Kidney glomerular epithelial cell (primary cell): ENCODE data around the gene WDR76.
"Not testable (repeated sequence)": the region's sequence is repeated elsewhere in the genome, so short reads cannot be mapped to it uniquely, and the experiment has no call there.

ENCODE experiments used
- DNase-seq: peaks from one replicate; lab custom pipeline; 2025; lab: John Stamatoyannopoulos, UW

WDR76 gene

DNA sequence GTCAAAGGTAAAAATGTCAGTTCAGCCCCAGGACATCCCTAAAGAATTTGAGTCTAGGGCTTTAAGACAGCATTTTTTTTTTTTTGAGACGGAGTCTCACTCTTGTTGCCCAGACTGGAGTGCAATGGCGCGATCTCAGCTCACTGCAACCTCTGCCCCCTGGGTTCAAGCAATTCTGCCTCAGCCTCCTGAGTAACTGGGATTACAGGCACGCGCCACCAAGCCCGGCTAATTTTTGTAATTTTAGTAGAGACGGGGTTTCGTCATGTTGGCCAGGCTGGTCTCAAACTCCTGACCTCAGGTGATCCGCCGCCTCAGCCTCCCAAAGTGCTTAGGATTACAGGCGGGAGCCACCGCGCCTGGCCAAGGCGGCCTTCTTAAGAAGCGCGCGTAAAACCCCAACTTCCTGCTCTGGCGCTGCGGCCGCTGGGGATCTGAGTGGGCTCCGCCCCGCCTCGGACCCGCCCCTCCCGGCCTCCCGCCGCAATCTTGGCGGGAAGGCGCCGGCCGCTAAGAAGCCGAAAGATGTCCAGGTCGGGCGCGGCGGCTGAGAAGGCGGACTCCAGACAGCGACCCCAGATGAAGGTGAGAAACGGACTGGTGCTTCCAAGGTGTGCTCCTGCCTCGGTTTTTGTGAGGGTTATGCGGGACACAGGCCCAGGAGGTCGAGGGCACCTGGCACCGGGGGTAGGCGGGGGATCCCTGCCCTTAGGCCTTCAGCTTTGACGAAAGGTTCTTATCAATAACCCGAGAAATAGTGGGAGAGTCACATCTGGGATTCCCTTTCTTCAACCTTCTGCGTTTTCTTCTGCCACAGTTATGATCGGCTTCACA, at the start of gene WDR76:
TSS of gene WDR76 (plus strand) at position 495 of the 834 bp plus-strand sequence. CDS start at position 526, 31 bp downstream.
- DNase-seq, result peak; percentile 45

DNA sequence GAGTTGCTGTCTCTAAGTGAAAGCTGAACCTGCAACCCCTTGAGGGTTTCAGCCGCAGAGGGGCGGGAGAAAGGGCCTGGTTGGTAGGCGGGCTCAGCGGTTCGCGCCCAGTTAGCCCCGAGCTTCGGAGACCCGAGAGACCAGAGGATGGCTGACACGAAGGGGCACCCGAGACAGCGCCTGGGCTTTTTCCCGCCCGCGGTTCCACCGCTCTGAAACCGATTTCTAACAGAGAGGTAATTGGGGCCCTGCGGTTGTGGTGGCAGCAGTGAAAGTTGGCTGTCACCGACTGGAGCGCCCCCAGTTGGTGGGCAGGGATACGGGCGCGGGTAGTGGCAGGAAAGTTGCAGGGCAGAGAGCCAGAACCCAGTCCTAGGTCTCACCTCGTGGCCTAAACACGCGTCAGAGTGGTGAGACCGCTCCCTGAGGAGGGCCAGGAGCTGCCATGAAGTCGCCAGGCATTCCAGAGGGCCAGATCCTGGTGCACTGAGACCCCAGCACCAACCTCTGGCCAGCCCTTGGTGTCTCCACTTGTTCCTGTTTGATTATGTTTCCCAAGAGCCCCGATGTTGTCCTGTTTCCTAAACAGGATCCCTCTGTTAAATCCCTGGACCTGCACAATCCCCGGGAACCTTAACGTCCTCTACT, 49.4 kb upstream of the WDR76 start:
- DNase-seq, result peak; percentile 75

DNA sequence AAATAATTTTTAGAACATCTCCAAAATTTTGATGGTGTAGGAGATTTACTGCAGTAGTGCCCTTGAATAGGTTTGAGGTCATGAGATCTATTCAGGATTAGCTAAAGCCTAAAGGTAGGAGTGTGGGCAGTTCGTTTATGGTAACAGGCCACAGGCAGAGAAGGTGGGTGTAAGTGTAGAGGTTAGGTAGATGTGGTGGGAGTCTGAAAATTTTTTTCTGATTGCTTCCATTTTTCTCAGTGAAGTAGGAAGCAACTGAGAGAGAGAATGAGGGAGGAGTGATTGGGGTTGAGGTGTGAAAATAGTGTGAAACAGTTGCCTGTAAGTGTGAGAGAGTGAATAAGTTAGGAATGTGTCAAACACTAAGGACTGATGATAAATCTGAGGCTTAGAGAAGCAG, 47.8 kb upstream of the WDR76 start:
- no peak for DNase-seq

DNA sequence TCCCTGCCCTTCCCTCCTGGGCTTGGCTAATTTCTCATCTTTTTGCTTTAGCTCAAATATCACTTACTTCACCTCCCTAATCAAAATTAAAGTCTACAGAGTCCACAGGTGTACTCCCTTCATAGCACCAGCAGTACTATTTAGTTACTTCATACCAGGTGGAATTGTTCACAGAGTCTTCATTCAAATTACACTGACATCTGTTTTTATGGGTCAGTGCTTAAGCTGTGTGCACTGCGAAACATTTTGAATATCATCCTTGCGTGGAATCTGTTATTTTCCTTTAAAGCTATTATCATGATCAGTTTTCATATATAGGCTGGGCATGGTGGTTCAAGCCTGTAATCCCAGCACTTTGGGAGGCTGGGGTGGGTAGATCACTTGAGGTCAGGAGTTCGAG, 37.4 kb upstream of the WDR76 start:
- DNase-seq, result no peak

DNA sequence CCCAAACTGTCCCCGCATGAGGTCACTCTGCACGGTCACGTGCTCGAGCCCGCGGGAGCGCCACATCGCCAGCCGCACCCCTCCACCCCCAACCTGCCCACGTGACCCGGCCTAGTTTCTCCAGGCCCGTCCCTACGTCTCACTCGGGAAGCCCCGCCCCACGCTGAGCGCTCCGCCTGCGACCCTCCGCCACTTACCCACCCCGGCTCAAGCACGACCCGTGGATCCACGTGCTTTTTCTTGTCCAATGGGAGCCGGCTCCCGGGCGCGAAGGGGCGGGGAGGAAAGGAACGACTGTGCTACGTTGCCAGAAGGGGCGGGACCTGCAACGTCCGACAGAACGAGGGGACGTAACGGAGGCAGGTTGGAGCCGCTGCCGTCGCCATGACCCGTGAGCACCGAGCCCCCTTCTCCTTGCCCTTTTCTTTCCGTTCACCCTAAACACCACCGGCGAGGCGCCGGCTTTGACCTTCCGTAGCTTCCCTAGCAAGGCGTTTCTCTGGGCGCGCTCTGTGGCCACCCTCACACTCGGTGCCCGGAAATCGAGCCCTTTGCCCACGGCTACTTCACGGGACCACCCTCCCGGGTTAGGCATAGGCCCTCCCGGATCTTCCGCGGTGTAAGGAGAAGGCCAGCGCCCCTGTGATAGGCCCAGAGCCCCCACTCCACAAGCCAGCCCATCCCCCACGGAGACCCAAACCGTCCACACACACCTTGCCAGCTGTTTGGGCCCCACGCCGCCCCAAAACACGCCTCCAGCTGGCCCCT, 34.6 kb upstream of the WDR76 start, which contains the start of gene SERF2:
TSS of gene SERF2 (plus strand) at position 328 of the 768 bp plus-strand sequence. CDS start at position 385, 57 bp downstream.
- DNase-seq, result peak; percentile 94

DNA sequence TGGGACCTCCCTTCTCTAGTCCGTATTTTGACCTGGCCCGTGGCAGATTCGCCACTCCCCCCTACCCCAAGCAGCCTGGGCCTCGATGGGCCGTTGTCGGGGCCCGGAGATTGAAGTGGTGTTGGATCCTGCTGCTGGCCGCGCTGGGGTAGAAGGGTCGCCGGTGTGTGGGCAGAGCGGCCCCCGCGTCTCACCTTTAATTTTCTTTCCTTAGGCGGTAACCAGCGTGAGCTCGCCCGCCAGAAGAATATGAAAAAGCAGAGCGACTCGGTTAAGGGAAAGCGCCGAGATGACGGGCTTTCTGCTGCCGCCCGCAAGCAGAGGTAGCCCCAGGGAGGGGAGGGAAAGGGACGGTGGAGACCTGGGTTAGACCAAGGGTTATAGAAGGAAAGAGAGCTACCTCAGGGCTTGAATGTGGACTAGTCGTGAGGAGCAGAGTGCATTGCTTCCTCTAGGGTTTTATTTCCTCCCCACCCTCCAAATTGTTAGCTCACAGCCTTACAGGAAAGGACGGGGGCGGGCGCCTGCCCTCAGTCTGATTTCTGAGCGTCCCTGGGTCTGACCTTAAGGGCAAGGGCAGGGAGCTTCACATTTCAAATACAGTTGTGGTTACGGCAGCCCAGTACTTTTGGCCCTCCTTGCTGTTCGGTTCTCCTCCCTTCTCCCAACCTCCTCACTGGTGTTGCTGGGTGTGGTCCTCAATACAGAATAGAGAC, 33.9 kb upstream of the WDR76 start:
- peak; percentile 26 for DNase-seq

DNA sequence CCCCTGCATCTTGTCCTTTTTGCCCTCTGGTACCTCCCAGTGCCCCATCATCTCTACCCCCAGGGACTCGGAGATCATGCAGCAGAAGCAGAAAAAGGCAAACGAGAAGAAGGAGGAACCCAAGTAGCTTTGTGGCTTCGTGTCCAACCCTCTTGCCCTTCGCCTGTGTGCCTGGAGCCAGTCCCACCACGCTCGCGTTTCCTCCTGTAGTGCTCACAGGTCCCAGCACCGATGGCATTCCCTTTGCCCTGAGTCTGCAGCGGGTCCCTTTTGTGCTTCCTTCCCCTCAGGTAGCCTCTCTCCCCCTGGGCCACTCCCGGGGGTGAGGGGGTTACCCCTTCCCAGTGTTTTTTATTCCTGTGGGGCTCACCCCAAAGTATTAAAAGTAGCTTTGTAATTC, 33.2 kb upstream of the WDR76 start:
- no peak for DNase-seq

DNA sequence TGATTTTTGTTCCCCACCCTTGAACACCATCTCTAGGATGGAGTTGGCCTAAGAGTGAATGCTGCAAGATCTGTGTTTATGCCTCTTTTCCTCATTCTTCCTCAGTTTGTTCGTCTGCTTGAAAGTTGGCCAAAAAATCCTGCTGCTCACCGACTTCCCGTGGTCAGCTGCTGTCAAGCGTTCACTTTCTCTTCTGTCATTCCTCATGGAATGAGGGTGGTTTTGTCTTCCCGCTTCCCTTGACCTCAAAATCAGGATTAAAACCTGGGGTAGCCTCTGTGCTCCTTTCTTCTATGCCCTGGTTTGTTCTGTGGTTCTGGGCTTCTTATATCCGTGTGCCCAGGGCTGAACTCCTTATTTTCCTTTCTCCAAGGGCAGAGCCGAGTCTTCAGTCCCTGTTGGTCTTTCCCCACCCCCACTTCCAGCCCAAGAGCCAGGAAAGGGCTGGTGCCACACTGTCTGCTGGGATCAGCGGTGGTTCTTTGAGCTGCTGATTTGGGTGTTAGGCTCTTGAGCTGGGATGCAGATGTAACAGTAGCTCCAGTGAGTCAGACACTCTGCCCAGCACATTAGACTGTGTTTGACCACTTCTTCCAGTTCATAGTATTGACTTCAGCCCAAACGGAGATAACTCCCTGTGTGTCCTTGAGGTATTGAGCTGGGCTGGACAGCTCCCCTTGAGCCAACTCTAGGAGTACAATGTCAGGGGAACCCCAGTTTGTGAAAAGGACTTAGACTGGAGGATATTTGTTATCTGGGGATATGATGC, 32.3 kb upstream of the WDR76 start:
- DNase-seq, result no peak

DNA sequence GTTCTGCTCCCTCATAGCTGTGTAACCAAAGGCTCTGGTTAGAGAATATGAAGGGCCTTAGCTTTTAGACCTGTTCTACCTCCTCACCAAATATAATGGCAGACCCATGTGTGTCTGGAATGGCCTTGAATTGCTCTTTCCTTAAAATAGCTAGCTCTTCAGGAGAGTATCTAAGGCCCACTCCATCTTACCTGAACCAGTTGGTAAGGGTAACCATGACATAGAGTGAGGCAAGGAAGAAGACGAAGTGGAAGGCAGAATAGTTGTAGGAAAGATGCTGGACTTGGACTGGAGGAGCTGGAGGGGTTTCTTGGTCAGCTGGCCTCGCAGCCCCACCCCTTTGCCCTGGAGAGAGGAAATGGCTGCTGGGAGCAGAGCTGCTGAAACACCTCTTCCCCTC, 31.6 kb upstream of the WDR76 start:
- DNase-seq, result no peak

DNA sequence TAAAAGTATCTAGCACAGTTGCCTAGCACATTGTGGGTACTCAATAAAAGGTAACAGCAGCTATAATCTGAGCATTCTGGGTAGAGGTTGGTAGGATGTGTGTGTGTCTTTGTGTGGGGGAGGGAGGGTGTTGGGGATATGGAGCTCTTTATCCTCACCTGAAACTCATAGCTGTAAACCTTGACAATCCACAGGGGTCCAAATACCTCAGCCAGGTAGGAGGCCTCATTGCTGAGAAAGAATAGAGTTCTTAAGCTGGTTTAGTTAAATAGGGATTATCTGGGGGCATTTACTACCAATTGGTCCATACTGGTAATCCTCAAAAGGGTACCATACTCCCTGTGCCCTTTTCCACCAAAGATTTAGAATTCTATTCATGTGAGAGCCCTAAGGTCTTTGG, 30.8 kb upstream of the WDR76 start:
- DNase-seq, result no peak

DNA sequence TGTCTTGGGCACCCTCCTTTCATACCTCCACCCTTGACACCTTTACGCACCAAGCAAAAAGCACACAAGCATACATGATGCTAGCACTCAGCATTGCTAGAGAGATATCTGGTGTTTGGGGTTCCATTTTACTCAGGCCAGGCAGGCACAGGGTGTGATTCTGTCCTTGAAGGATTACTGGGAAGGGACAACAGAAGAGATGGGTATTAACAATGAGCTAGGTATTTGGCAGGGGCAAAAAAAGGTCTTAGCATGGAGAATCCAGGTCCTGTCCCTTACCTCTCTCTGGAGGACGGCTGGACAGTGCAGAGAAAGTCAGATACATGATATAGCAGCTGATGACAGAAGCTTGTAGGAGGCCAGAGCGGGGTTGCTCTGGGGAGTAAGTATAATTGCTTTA, 30.2 kb upstream of the WDR76 start:
- no peak for DNase-seq

DNA sequence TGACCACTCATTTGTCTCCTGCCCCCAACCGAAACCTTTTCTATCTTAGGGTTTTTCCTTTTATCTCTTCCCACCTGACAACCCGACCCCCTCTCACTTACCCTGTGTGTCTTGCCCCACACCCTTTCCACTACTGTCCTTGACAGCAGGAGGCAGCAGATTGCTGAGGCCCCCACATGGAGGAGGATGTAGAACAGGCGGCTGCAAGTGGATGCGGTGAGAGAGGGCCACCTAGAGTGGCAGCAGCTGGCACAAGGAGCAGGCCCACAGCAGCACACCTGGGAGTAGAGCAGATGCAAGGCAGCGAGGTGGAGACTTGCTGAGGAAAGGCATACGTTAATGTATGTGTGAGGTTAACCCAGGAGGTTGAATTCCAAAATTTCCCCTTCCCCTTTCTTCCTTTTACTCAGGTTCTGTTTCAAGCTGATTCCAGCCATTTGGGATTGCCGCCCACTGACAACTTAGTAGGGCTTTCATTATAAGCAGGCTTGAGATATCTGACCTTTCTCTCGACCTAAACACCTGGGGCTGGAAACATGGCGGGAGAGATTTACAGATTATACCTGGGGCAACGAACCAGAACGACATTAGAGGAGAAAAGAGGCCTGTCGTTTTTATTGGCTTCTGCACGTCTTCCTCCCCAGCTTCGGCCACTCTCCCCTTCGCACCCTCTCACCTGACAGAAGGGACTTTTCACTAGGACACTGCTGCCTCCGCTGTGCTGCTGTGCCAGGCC, 27.4 kb upstream of the WDR76 start:
- no peak for DNase-seq

DNA sequence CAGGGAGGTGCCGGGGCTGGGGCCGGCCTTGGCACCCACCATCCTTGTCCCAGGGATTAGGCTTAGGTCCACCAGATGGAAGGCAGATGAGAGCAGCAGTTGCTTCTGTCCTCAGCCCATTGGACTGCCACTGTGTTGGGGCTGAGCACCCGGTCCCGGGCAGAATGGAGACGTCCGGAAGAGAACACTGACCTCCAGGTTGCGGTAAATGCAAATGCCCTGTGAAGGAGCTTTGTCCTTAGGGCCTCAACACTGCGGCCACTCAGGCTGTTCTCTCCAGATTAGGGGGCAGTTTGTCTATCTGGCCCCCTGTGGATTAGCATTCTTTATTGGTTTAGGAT, 26.9 kb upstream of the WDR76 start, which contains the start of gene SERINC4:
TSS of gene SERINC4 (minus strand) at position 276 of the 341 bp plus-strand sequence. CDS start at position 42, 234 bp downstream.
- no peak for DNase-seq

DNA sequence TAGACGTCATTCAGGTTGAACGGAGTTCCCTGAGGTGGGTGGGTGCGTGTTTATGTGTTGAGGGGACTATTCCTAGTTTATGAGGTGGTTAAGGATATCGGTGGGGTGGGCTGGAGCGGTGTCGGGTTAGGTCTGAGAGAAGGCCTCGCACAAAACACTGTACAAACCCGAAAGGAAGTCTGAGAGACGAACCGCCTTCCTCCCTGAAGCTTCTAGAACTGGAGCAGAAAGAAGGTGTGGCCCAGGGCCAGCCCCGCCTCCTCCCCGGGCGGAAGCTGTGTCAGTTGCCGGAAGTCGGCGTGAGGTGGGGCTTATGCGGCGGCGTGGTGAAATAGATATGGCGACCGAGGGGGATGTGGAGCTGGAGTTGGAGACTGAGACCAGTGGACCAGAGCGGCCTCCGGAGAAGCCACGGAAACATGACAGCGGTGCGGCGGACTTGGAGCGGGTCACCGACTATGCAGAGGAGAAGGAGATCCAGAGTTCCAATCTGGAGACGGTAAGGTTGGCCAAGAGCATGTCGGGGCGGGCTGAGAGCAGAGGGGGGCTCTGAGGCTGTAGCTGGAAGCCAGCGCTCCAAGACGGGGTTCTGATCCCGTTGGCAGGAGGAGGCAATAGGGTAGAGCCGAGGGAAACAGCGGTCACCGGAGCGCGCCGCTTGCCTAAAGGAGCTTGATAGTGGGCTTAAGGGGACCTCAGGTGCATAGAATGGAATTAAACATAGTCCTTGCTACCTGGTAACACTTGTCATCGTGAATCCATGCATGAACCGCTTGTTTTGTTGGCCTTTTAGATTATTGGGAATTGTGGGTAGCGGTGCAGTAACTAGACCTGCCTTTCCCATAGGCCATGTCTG, 26.3 kb upstream of the WDR76 start, which contains the start of gene HYPK:
TSS of gene HYPK (plus strand) at position 314 of the 856 bp plus-strand sequence. CDS start at position 338, 24 bp downstream.
- DNase-seq, result peak; percentile 91

DNA sequence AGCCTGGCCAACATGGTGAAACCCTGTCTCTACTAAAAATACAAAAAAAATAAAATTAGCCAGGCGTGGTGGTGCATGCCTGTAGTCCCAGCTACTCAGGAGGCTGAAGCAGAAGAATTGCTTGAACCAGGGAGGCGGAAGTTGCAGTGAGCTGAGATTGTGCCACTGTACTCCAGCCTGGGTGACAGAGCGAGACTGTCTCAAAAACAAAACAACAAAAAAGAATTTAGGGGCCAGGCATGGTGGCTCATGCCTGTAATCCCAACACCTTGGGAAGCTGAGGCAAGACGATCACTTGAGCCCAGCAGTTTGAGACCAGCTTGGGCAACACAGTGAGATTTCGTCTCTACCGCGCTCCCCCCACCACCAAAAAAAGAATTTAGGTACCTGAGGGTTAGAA, 24.1 kb upstream of the WDR76 start:
- not testable (repeated sequence) for DNase-seq

DNA sequence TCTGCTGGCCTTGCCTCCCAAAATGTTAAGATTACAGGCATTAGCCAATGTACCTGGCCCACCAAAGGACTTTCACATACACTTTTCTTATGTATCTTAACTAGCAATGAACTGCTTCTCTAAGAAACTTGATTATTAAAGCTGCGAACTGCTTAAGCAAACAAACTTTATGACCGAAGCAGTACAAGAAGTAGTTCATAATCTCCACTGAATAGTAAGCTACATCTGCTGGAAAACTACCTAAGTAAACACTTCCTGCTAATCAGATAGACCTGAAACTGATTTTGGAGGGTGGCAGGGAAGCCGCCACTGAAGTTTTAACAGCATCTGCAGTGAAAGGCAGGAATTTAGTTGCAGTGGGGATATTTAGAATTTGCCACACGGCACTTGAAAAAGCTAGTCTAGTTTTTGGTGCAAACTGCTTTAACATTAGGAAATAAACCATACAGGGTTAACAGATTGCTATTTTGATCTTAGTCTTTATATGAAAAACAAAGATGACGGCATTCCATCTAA, 18.3 kb upstream of the WDR76 start:
- DNase-seq, result no peak

DNA sequence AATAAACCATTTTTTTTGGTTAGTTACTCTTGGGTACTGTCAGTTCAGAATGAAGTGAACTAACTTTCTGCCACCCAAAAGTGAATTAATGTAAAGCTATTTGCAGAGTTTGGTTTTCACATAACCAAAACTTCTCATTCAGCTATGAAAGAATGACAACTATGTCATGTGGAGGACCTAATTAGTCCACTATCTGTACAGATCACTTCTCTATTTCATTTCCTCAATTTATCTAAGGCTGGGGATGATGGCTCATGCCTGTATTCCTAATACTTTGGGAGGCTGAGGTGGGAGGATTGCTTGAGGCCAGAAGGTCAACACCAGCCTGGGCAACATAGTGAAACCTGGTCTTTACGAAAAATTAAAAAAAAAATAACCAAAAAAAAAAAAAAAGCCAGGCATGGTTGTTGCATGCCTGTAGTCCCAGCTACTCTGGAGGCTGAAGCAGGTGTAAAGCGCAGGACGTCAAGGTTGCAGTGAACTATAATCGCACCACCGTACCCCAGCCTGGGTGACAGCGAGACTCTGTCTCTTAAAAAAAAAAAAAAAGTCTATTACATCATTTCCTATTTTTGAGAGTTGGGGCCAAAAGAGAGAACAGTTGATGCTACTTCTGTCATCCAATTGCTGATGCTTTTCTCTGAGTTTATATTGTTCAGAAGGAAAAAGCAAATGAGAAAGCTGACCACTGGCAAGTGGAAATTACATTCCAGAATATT, 17.7 kb upstream of the WDR76 start:
- no peak for DNase-seq

DNA sequence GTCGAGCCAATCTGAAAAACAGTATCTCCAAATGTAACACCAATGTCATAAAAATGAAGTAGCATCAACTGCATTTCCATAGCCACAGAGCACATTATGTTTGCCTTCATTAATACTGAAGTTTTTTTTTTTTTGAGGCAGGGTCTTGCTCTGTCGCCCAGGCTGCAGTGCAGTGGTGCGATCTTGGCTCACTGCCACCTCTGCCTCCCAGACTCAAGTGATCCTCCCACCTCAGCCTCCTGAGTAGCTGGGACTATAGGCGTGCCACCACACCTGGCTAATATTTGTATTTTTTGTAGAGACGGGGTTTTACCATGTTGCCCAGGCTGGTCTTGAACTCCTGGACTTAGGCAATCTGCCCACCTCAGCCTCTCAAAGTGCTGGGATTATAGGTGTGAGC, 11.7 kb upstream of the WDR76 start:
- DNase-seq, result not testable (repeated sequence)
